ENCODE measurements around the gene TSC22D2. TPM values are rescaled to one million over a fixed set of nuclear protein-coding genes. Genes with fewer than 3 reads are reported as not detected.

TSC22D2 gene
- polyA plus RNA-seq, 3 donors, result 5.1 to 12.9 (median 5.7) TPM

GRCh38 chr3:150488867-150489266 lies 80.8 kb downstream of the TSC22D2 start:
- Mint-ChIP-seq H3K27me3 (ENCODE audit: low read depth in 3 of 3) (no peaks in the 10 kb centered on the region), H3K9me3 (peaks cover 9 to 31% (median 22%) of the 10 kb centered on the region in 7 donors), H3K36me3 (no peaks in the 10 kb centered on the region), H3K4me1 (no peaks in the 10 kb centered on the region), H3K4me3 (no peak overlapping the region), H3K27ac (no peak overlapping the region)
- H3K36me3 ChIP-seq (replicated peaks in 1 of 2; ENCODE audit: control insufficient read depth in 1 of 2, insufficient read depth in 2 of 2, low read length in 2 of 2), result no peaks in the 10 kb centered on the region
- no peaks in the 10 kb centered on the region for H3K27me3 ChIP-seq (ENCODE audit: control insufficient read depth in 2 of 2, insufficient read depth in 2 of 2, low read length in 2 of 2)
- TF ChIP-seq CTCF (IDR thresholded peaks at IDR 0.05), result no peak
- no peaks in the 10 kb centered on the region for H3K4me1 ChIP-seq (ENCODE audit: control insufficient read depth in 1 of 2, insufficient read depth in 2 of 2, low read length in 2 of 2)
- no peak for DNase-seq
- intact Hi-C loops (cut with micrococcal nuclease), result no loop called here
- WGBS (ENCODE audit: insufficient coverage), result no CpG with 5 or more reads among the region's 2 CpGs
- H4K20me1 ChIP-seq (ENCODE audit: insufficient read depth, low read length), result no peaks in the 10 kb centered on the region
- peaks cover 0 to 7% of the 10 kb centered on the region in 2 donors for H3K9me3 ChIP-seq (replicated peaks in 1 of 2; ENCODE audit: control insufficient read depth in 1 of 2, insufficient read depth in 1 of 2, low read length in 2 of 2)
- H3K9ac ChIP-seq (ENCODE audit: insufficient read depth, low read length, poor library complexity, severe bottlenecking), result no peak overlapping the region
- no peaks in the 10 kb centered on the region for H3K79me2 ChIP-seq (ENCODE audit: insufficient read depth, low read length)
- H2AFZ ChIP-seq (ENCODE audit: insufficient read depth, low read depth, low read length, poor library complexity, severe bottlenecking), result no peak overlapping the region
- no peak overlapping the region for H3K27ac ChIP-seq (ENCODE audit: low read depth in 1 of 2, low read length in 2 of 2)
- H3K4me3 ChIP-seq (replicated peaks in 1 of 3; ENCODE audit: low read depth in 2 of 3, low read length in 3 of 3), result no peak overlapping the region
- no peak overlapping the region for H3K4me2 ChIP-seq (replicated peaks; ENCODE audit: extremely low read depth, low read length, poor library complexity, severe bottlenecking)

GRCh38 chr3:150490277-150490986 lies 82.3 kb downstream of the TSC22D2 start:
- Histone ChIP-seq H3K27me3 (ENCODE audit: control insufficient read depth in 2 of 2, insufficient read depth in 2 of 2, low read length in 2 of 2) (no peaks in the 10 kb centered on the region), H3K36me3 (replicated peaks in 1 of 2; ENCODE audit: control insufficient read depth in 1 of 2, insufficient read depth in 2 of 2, low read length in 2 of 2) (no peaks in the 10 kb centered on the region), H3K4me1 (ENCODE audit: control insufficient read depth in 1 of 2, insufficient read depth in 2 of 2, low read length in 2 of 2) (peaks cover 10 to 13% of the 10 kb centered on the region in 2 donors), H3K4me2 (replicated peaks; ENCODE audit: extremely low read depth, low read length, poor library complexity, severe bottlenecking) (no peak overlapping the region), H3K9me3 (replicated peaks in 1 of 2; ENCODE audit: control insufficient read depth in 1 of 2, insufficient read depth in 1 of 2, low read length in 2 of 2) (peaks cover 0 to under 1% of the 10 kb centered on the region in 2 donors), H3K79me2 (ENCODE audit: insufficient read depth, low read length) (no peaks in the 10 kb centered on the region), H3K9ac (ENCODE audit: insufficient read depth, low read length, poor library complexity, severe bottlenecking) (no peak overlapping the region), H2AFZ (ENCODE audit: insufficient read depth, low read depth, low read length, poor library complexity, severe bottlenecking) (no peak overlapping the region), H3K27ac (ENCODE audit: low read depth in 1 of 2, low read length in 2 of 2) (no peak overlapping the region), H4K20me1 (ENCODE audit: insufficient read depth, low read length) (no peaks in the 10 kb centered on the region), H3K4me3 (replicated peaks in 1 of 3; ENCODE audit: low read depth in 2 of 3, low read length in 3 of 3) (no peak overlapping the region)
- no CpG with 5 or more reads among the region's 2 CpGs for WGBS (ENCODE audit: insufficient coverage)
- TF ChIP-seq CTCF (IDR thresholded peaks at IDR 0.05), result no peak
- H3K9me3 Mint-ChIP-seq, result peaks cover 0 to 20% (median 12%) of the 10 kb centered on the region in 7 donors
- H3K4me3 Mint-ChIP-seq, result no peak overlapping the region
- no peaks in the 10 kb centered on the region for H3K36me3 Mint-ChIP-seq
- H3K27me3 Mint-ChIP-seq (ENCODE audit: low read depth in 3 of 3), result peaks cover 0 to 3% (median 0%) of the 10 kb centered on the region in 3 donors
- H3K4me1 Mint-ChIP-seq, result peaks cover 14% of the 10 kb centered on the region
- no peak overlapping the region for H3K27ac Mint-ChIP-seq
- intact Hi-C loops (cut with micrococcal nuclease), result loop anchor here (10.0 kb wide), 2 partner anchors 76 to 266 kb away; no protein-coding TSS in a partner anchor
- DNase-seq, result no peak
